ENCODE results near the gene GET4. TPM values are rescaled to one million over a fixed set of nuclear protein-coding genes. Genes with fewer than 3 reads are reported as not detected.

The GET4 gene
- polyA plus RNA-seq, 1 of the 3 experiments (the other 2 are of a cell fraction) = 63.1 TPM

GRCh38 chr7:921581-922333, 45.4 kb downstream of the GET4 start:
- no peak for DNase-seq
- no peak overlapping the region for H3K4me3 ChIP-seq (ENCODE audit: low read depth in 2 of 2, low read length in 1 of 2)
- no peaks in the 10 kb centered on the region for H3K27me3 ChIP-seq (ENCODE audit: insufficient read depth)
- H4K20me1 ChIP-seq (ENCODE audit: insufficient read depth) = no peaks in the 10 kb centered on the region
- peaks cover 2 to 5% of the 10 kb centered on the region in 2 experiments; a peak in 2 of 4 replicates for H3K4me1 ChIP-seq (ENCODE audit: control insufficient read depth in 1 of 2, insufficient read depth in 2 of 2, low read depth in 1 of 2, low read length in 1 of 2)
- H2AFZ ChIP-seq (ENCODE audit: low read depth) = no peak overlapping the region
- H3K9me3 ChIP-seq = no peaks in the 10 kb centered on the region
- no peak overlapping the region for H3K9ac ChIP-seq
- H3K79me2 ChIP-seq (ENCODE audit: insufficient read depth) = no peaks in the 10 kb centered on the region
- no peak overlapping the region for H3K4me2 ChIP-seq
- no peak for TF ChIP-seq FOXJ3 (CRISPR knock-in tag; IDR thresholded peaks at IDR 0.05)
- no peak for TF ChIP-seq TAF1 (IDR thresholded peaks at IDR 0.05; ENCODE audit: borderline replicate concordance, low read depth, low read length)
- no peak for TF ChIP-seq EP300 (IDR thresholded peaks at IDR 0.05; ENCODE audit: borderline replicate concordance in 1 of 2, low read depth in 1 of 2, low read length in 1 of 2)
- TF ChIP-seq RAD21 (IDR thresholded peaks at IDR 0.05; ENCODE audit: low read length) = no peak
- no peak for TF ChIP-seq NFIC (IDR thresholded peaks at IDR 0.05; ENCODE audit: borderline replicate concordance)
- TF ChIP-seq FOSL2 (IDR thresholded peaks at IDR 0.05; ENCODE audit: borderline replicate concordance, low read depth) = no peak
- TF ChIP-seq TCF12 (IDR thresholded peaks at IDR 0.05) = no peak
- TF ChIP-seq CTCF (IDR thresholded peaks at IDR 0.05) = no peak
- no peak for TF ChIP-seq MEF2A (IDR thresholded peaks at IDR 0.05; ENCODE audit: borderline replicate concordance, low read depth)
- TF ChIP-seq TEAD4 (IDR thresholded peaks at IDR 0.05; ENCODE audit: borderline replicate concordance, insufficient read depth) = no peak
- TF ChIP-seq, protein P1, sequence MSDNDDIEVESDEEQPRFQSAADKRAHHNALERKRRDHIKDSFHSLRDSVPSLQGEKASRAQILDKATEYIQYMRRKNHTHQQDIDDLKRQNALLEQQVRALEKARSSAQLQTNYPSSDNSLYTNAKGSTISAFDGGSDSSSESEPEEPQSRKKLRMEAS (IDR thresholded peaks at IDR 0.05; ENCODE audit: low read depth) = no peak
- no peak for TF ChIP-seq USF1 (IDR thresholded peaks at IDR 0.05; ENCODE audit: borderline replicate concordance, low read depth)
- no peak for TF ChIP-seq SMC3 (IDR thresholded peaks at IDR 0.05; ENCODE audit: low read depth, low read length)
- no peak for TF ChIP-seq GABPA (IDR thresholded peaks at IDR 0.05; ENCODE audit: low read depth)
- no peak for TF ChIP-seq CHD2 (IDR thresholded peaks at IDR 0.05; ENCODE audit: low read length, partially characterized antibody)
- H3K27ac ChIP-seq (ENCODE audit: low read depth in 2 of 2, low read length in 1 of 2) = no peak overlapping the region
- WGBS (ENCODE audit: low lambda C conversion rate) = 78% methylated on average over 17 of the region's 36 CpGs
- no peaks in the 10 kb centered on the region for H3K9me2 ChIP-seq
- ChIA-PET POLR2A (no interaction called here), CTCF (interaction anchor here (0.6 to 4.0 kb wide), 4 partner anchors 12 to 445 kb away, joined by 3 to 28 read pairs (median 4); partner anchors contain the start of gene ADAP1)
- no peaks in the 10 kb centered on the region for H3K36me3 ChIP-seq (replicated peaks in 1 of 2; ENCODE audit: control insufficient read depth in 1 of 2, insufficient read depth in 2 of 2, low read length in 1 of 2)
- H3F3A ChIP-seq (replicated peaks; ENCODE audit: insufficient read depth) = no peaks in the 10 kb centered on the region
